GM23338 (cell line): Measurements from ENCODE around the gene USP31. TPM values are rescaled to one million over a fixed set of nuclear protein-coding genes. Genes with fewer than 3 reads are reported as not detected.

Experiments used
- ATAC-seq: fragments of 200-7000 bp; cut with Tn5 transposase; 3 replicates; pipeline ENCODE4 v1.9.1; 2020
- DNase-seq: peaks from one replicate; pipeline ENCODE4 v3.0.0-alpha.2; 2015; ENCODE audit warnings: low spot score
- H2AFZ ChIP-seq: fragments of 200-600 bp; sonication (generic); 2 replicates; pipeline ENCODE4 v1.8.0; 2016; ENCODE audit warnings: antibody characterized with exemption, mild to moderate bottlenecking, moderate library complexity
- H3F3A ChIP-seq: fragments of 200-600 bp; sonication (generic); replicated peaks from 2 replicates; pipeline ENCODE4 v1.8.0; 2017; ENCODE audit warnings: antibody characterized with exemption, mixed run types, low read depth
- H3K27ac ChIP-seq: fragments of 200-600 bp; sonication (generic); 2 replicates; pipeline ENCODE4 v1.6.1; 2016; ENCODE audit warnings: low read depth
- H3K27me3 ChIP-seq: fragments of 200-600 bp; sonication (generic); 2 replicates; pipeline ENCODE4 v1.8.0; 2016; ENCODE audit warnings: mild to moderate bottlenecking, mixed run types, moderate library complexity; ENCODE audit not compliant: insufficient read depth
- H3K36me3 ChIP-seq: fragments of 200-600 bp; sonication (generic); 2 replicates; pipeline ENCODE4 v1.8.0; 2016; ENCODE audit warnings: mild to moderate bottlenecking; ENCODE audit not compliant: insufficient read depth
- H3K4me1 ChIP-seq: fragments of 200-600 bp; sonication (generic); 2 replicates; pipeline ENCODE4 v1.8.0; 2016; ENCODE audit warnings: mild to moderate bottlenecking, moderate library complexity; ENCODE audit not compliant: insufficient read depth
- H3K4me2 ChIP-seq: fragments of 200-600 bp; sonication (generic); 2 replicates; pipeline ENCODE4 v1.7.1; 2017; ENCODE audit warnings: mixed run types
- H3K4me3 ChIP-seq: fragments of 200-600 bp; sonication (generic); 2 replicates; pipeline ENCODE4 v1.6.1; 2016; ENCODE audit warnings: mixed run types
- H3K79me2 ChIP-seq: fragments of 200-600 bp; sonication (generic); replicated peaks from 2 replicates; pipeline ENCODE4 v1.8.0; 2017; ENCODE audit warnings: mild to moderate bottlenecking; ENCODE audit not compliant: insufficient read depth
- H3K9me2 ChIP-seq: fragments of 200-600 bp; sonication (generic); 2 replicates; pipeline ENCODE4 v1.8.0; 2017; ENCODE audit not compliant: insufficient read depth
- H4K20me1 ChIP-seq: fragments of 200-600 bp; sonication (generic); replicated peaks from 2 replicates; pipeline ENCODE4 v1.8.0; 2017; ENCODE audit warnings: mild to moderate bottlenecking; ENCODE audit not compliant: insufficient read depth
- H3K27ac Mint-ChIP-seq: 2 replicates; pipeline ENCODE4 v1.8.0; 2020; ENCODE audit warnings: inconsistent platforms, mild to moderate bottlenecking, moderate library complexity, mixed read lengths
- H3K27me3 Mint-ChIP-seq: 3 replicates; pipeline ENCODE4 v1.8.0; 2022; ENCODE audit warnings: low read depth, mild to moderate bottlenecking, moderate library complexity, mixed read lengths, inconsistent platforms; ENCODE audit not compliant: insufficient read depth, poor library complexity
- H3K36me3 Mint-ChIP-seq: 3 replicates; pipeline ENCODE4 v1.8.0; 2021; ENCODE audit warnings: low read depth, mild to moderate bottlenecking, inconsistent platforms, moderate library complexity, mixed read lengths
- H3K4me1 Mint-ChIP-seq: 3 replicates; pipeline ENCODE4 v1.8.0; 2020; ENCODE audit warnings: mild to moderate bottlenecking, inconsistent platforms, mixed read lengths
- H3K4me3 Mint-ChIP-seq: 3 replicates; pipeline ENCODE4 v1.8.0; 2021; ENCODE audit warnings: moderate library complexity, mild to moderate bottlenecking, inconsistent platforms, mixed read lengths
- H3K9me3 Mint-ChIP-seq: 3 replicates; pipeline ENCODE4 v1.8.0; 2020; ENCODE audit warnings: moderate library complexity, mild to moderate bottlenecking, inconsistent platforms, mixed read lengths
- CREB1 ChIP-seq: fragments of 250-450 bp; sonication (Bioruptor Pico); IDR thresholded peaks from 2 replicates; pipeline ENCODE4 v1.5.0; 2020; ENCODE audit warnings: low read depth, mild to moderate bottlenecking, moderate library complexity
- CTCF ChIP-seq, 2 experiments: fragments of 200-600 bp in 1 of 2; sonication (generic) in 1 of 2; conservative IDR thresholded peaks; 2 replicates each; pipeline versions ENCODE4 v1.5.1 to v1.6.1; 2016 to 2017; ENCODE audit warnings: antibody characterized with exemption in 2 of 2, low read depth in 2 of 2, mild to moderate bottlenecking in 2 of 2, moderate library complexity in 1 of 2
- EZH2 ChIP-seq: fragments of 200-600 bp; sonication (generic); IDR thresholded peaks from one replicate; pipeline ENCODE4 v1.8.0; 2017; ENCODE audit warnings: antibody characterized with exemption, mild to moderate bottlenecking, low read depth; ENCODE audit not compliant: unreplicated experiment
- EZH2phosphoT487 ChIP-seq: fragments of 200-600 bp; sonication (generic); IDR thresholded peaks from one replicate; pipeline ENCODE4 v1.8.1; 2018; ENCODE audit warnings: antibody characterized with exemption; ENCODE audit not compliant: unreplicated experiment
- JUNB ChIP-seq: IDR thresholded peaks from one replicate; pipeline ENCODE4 v1.6.1; 2016; ENCODE audit warnings: antibody characterized with exemption; ENCODE audit not compliant: unreplicated experiment
- NANOG ChIP-seq: IDR thresholded peaks from 2 replicates; pipeline ENCODE4 v1.6.1; 2016; ENCODE audit warnings: antibody characterized with exemption, borderline replicate concordance
- POLR2AphosphoS5 ChIP-seq: IDR thresholded peaks from 2 replicates; pipeline ENCODE4 v1.6.1; 2016; ENCODE audit warnings: antibody characterized with exemption, low read depth
- STAT1 ChIP-seq: IDR thresholded peaks from one replicate; pipeline ENCODE4 v1.6.1; 2016; ENCODE audit warnings: antibody characterized with exemption; ENCODE audit not compliant: unreplicated experiment
- ZNF114 ChIP-seq: fragments of 250-450 bp; sonication (Bioruptor Pico); IDR thresholded peaks from 2 replicates; pipeline ENCODE4 v1.5.0; 2020; ENCODE audit warnings: mild to moderate bottlenecking, moderate library complexity
- ZNF331 ChIP-seq: fragments of 250-450 bp; sonication (Bioruptor Pico); IDR thresholded peaks from 2 replicates; pipeline ENCODE4 v1.5.0; 2020; ENCODE audit warnings: low read depth, mild to moderate bottlenecking, moderate library complexity
- polyA plus RNA-seq: library from polyadenylated mRNA; unstranded; fragments of >200 nt; fragmentation: Nextera tagmentation; extraction: Ambion mirVana; gene quantifications from 2 replicates; pipeline ENCODE4 v1.2.1, GENCODE V29; 2016
- total RNA-seq: library from RNA; depleted of rRNA; stranded (reverse); fragments of >200 nt; shearing (Covaris generic); gene quantifications from 2 replicates; pipeline ENCODE4 v1.2.3, GENCODE V29; 2014
- TF ChIP-seq, protein P1 (sequence below): IDR thresholded peaks from 2 replicates; pipeline ENCODE4 v1.6.1; 2016; ENCODE audit warnings: antibody characterized with exemption
- TF ChIP-seq, protein P2 (sequence below): fragments of 250-450 bp; sonication (Bioruptor Pico); IDR thresholded peaks from 2 replicates; pipeline ENCODE4 v1.5.0; 2020; ENCODE audit warnings: mild to moderate bottlenecking, moderate library complexity
- TF ChIP-seq, protein P3 (sequence below): IDR thresholded peaks from one replicate; pipeline ENCODE4 v1.6.1; 2018; ENCODE audit warnings: antibody characterized with exemption; ENCODE audit not compliant: unreplicated experiment

Gene USP31
- total and polyA plus RNA-seq, 2 experiments from 2014 or later: 4.3 to 17.9 TPM

GRCh38 chr16:23088018-23088417, 61.2 kb downstream of the USP31 start:
- H3K9me3 Mint-ChIP-seq: no peaks in the 10 kb centered on the region
- Histone ChIP-seq H4K20me1 (peaks cover 13% of the 10 kb centered on the region), H2AFZ (no peak overlapping the region), H3K27ac (no peak overlapping the region), H3K27me3 (no peaks in the 10 kb centered on the region), H3K36me3 (no peaks in the 10 kb centered on the region), H3K9me2 (no peaks in the 10 kb centered on the region), H3K4me2 (no peak overlapping the region), H3F3A (no peaks in the 10 kb centered on the region), H3K79me2 (peaks cover 9% of the 10 kb centered on the region; the same call in 1 of the 2 replicates), H3K4me3 (no peak overlapping the region), H3K4me1 (peaks cover 21% of the 10 kb centered on the region)
- DNase-seq (no peak), ATAC-seq (no peak)
- peaks cover 30% of the 10 kb centered on the region for H3K36me3 Mint-ChIP-seq
- no peak overlapping the region; the same call in 1 of the 2 replicates for H3K27ac Mint-ChIP-seq
- H3K27me3 Mint-ChIP-seq: no peaks in the 10 kb centered on the region
- peaks cover 34% of the 10 kb centered on the region for H3K4me1 Mint-ChIP-seq
- TF ChIP-seq POLR2AphosphoS5: no peak
- no peak for TF ChIP-seq NANOG
- no peak for TF ChIP-seq EZH2phosphoT487
- TF ChIP-seq, protein P1, sequence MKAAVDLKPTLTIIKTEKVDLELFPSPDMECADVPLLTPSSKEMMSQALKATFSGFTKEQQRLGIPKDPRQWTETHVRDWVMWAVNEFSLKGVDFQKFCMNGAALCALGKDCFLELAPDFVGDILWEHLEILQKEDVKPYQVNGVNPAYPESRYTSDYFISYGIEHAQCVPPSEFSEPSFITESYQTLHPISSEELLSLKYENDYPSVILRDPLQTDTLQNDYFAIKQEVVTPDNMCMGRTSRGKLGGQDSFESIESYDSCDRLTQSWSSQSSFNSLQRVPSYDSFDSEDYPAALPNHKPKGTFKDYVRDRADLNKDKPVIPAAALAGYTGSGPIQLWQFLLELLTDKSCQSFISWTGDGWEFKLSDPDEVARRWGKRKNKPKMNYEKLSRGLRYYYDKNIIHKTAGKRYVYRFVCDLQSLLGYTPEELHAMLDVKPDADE: no peak
- TF ChIP-seq EZH2: no peak
- TF ChIP-seq JUNB: no peak
- no peak for TF ChIP-seq ZNF331 (CRISPR knock-in tag)
- TF ChIP-seq ZNF114 (CRISPR knock-in tag): no peak
- no peak for TF ChIP-seq STAT1
- TF ChIP-seq, protein P2, sequence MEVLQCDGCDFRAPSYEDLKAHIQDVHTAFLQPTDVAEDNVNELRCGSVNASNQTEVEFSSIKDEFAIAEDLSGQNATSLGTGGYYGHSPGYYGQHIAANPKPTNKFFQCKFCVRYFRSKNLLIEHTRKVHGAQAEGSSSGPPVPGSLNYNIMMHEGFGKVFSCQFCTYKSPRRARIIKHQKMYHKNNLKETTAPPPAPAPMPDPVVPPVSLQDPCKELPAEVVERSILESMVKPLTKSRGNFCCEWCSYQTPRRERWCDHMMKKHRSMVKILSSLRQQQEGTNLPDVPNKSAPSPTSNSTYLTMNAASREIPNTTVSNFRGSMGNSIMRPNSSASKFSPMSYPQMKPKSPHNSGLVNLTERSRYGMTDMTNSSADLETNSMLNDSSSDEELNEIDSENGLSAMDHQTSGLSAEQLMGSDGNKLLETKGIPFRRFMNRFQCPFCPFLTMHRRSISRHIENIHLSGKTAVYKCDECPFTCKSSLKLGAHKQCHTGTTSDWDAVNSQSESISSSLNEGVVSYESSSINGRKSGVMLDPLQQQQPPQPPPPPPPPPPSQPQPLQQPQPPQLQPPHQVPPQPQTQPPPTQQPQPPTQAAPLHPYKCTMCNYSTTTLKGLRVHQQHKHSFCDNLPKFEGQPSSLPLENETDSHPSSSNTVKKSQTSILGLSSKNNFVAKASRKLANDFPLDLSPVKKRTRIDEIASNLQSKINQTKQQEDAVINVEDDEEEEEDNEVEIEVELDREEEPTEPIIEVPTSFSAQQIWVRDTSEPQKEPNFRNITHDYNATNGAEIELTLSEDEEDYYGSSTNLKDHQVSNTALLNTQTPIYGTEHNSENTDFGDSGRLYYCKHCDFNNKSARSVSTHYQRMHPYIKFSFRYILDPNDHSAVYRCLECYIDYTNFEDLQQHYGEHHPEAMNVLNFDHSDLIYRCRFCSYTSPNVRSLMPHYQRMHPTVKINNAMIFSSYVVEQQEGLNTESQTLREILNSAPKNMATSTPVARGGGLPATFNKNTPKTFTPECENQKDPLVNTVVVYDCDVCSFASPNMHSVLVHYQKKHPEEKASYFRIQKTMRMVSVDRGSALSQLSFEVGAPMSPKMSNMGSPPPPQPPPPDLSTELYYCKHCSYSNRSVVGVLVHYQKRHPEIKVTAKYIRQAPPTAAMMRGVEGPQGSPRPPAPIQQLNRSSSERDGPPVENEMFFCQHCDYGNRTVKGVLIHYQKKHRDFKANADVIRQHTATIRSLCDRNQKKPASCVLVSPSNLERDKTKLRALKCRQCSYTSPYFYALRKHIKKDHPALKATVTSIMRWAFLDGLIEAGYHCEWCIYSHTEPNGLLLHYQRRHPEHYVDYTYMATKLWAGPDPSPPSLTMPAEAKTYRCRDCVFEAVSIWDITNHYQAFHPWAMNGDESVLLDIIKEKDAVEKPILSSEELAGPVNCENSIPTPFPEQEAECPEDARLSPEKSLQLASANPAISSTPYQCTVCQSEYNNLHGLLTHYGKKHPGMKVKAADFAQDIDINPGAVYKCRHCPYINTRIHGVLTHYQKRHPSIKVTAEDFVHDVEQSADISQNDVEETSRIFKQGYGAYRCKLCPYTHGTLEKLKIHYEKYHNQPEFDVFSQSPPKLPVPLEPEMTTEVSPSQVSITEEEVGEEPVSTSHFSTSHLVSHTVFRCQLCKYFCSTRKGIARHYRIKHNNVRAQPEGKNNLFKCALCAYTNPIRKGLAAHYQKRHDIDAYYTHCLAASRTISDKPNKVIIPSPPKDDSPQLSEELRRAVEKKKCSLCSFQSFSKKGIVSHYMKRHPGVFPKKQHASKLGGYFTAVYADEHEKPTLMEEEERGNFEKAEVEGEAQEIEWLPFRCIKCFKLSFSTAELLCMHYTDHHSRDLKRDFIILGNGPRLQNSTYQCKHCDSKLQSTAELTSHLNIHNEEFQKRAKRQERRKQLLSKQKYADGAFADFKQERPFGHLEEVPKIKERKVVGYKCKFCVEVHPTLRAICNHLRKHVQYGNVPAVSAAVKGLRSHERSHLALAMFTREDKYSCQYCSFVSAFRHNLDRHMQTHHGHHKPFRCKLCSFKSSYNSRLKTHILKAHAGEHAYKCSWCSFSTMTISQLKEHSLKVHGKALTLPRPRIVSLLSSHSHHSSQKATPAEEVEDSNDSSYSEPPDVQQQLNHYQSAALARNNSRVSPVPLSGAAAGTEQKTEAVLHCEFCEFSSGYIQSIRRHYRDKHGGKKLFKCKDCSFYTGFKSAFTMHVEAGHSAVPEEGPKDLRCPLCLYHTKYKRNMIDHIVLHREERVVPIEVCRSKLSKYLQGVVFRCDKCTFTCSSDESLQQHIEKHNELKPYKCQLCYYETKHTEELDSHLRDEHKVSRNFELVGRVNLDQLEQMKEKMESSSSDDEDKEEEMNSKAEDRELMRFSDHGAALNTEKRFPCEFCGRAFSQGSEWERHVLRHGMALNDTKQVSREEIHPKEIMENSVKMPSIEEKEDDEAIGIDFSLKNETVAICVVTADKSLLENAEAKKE (CRISPR knock-in tag): no peak
- TF ChIP-seq, protein P3, sequence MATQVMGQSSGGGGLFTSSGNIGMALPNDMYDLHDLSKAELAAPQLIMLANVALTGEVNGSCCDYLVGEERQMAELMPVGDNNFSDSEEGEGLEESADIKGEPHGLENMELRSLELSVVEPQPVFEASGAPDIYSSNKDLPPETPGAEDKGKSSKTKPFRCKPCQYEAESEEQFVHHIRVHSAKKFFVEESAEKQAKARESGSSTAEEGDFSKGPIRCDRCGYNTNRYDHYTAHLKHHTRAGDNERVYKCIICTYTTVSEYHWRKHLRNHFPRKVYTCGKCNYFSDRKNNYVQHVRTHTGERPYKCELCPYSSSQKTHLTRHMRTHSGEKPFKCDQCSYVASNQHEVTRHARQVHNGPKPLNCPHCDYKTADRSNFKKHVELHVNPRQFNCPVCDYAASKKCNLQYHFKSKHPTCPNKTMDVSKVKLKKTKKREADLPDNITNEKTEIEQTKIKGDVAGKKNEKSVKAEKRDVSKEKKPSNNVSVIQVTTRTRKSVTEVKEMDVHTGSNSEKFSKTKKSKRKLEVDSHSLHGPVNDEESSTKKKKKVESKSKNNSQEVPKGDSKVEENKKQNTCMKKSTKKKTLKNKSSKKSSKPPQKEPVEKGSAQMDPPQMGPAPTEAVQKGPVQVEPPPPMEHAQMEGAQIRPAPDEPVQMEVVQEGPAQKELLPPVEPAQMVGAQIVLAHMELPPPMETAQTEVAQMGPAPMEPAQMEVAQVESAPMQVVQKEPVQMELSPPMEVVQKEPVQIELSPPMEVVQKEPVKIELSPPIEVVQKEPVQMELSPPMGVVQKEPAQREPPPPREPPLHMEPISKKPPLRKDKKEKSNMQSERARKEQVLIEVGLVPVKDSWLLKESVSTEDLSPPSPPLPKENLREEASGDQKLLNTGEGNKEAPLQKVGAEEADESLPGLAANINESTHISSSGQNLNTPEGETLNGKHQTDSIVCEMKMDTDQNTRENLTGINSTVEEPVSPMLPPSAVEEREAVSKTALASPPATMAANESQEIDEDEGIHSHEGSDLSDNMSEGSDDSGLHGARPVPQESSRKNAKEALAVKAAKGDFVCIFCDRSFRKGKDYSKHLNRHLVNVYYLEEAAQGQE: no peak
- TF ChIP-seq CTCF (conservative IDR thresholded peaks at IDR 0.05; ENCODE audit: low read depth in 2 of 2): no peak
- no peak for TF ChIP-seq CREB1 (CRISPR knock-in tag)
- H3K4me3 Mint-ChIP-seq: no peak overlapping the region
